Measurements from ENCODE around the gene CNOT6.

- TF ChIP-seq RCOR1 (IDR thresholded peaks at IDR 0.05; ENCODE audit: low read length) (no peak), CTCF (IDR thresholded peaks at IDR 0.05) (no peak), RAD21 (IDR thresholded peaks at IDR 0.05; ENCODE audit: low read length) (no peak), MXI1 (IDR thresholded peaks at IDR 0.05; ENCODE audit: low read depth, low read length) (no peak), USF2 (IDR thresholded peaks at IDR 0.05; ENCODE audit: borderline replicate concordance, low read depth, low read length) (no peak), JUND (IDR thresholded peaks at IDR 0.05) (no peak), NFIC (IDR thresholded peaks at IDR 0.05; ENCODE audit: borderline replicate concordance) (no peak), POLR2AphosphoS5 (IDR thresholded peaks at IDR 0.05; ENCODE audit: low read depth, low read length) (no peak), EP300 (IDR thresholded peaks at IDR 0.05; ENCODE audit: borderline replicate concordance in 1 of 2, low read depth in 1 of 2, low read length in 1 of 2) (no peak), YY1 (IDR thresholded peaks at IDR 0.05; ENCODE audit: low read depth) (no peak), GATA2 (CRISPR knock-in tag; IDR thresholded peaks at IDR 0.05) (no peak), TCF12 (IDR thresholded peaks at IDR 0.05) (no peak)
These were observed 97.2 kb downstream of the CNOT6 start, which contains the start of gene SCGB3A1 for GRCh38 chr5:180591311-180591887.
